IMR-90 (cell line): ENCODE data around the gene PRUNE2. TPM values are rescaled to one million over a fixed set of nuclear protein-coding genes. Genes with fewer than 3 reads are reported as not detected.

ENCODE experiments used
- ATAC-seq: fragments of 200-7000 bp; cut with Tn5 transposase; 2 replicates; pipeline ENCODE4 v1.9.1; 2020; ENCODE audit warnings: low read depth, mild to moderate bottlenecking, moderate library complexity
- BruUV-seq: library from RNA; stranded (reverse); fragments of 400-500 nt; replicated peaks from 2 replicates; lab custom pipeline; 2021; lab: Mats Ljungman, UMichigan
- CTCF ChIA-PET: fragments of 300-600 bp; formaldehyde crosslinking; extraction: SDS; loops from one replicate; lab custom pipeline; 2021; ENCODE audit warnings: antibody characterized with exemption; lab: Yijun Ruan, JAX
- POLR2A ChIA-PET: fragments of 300-600 bp; sonication (Branson Sonifier 250); formaldehyde crosslinking; loops from one replicate; lab custom pipeline; 2022; ENCODE audit warnings: antibody characterized with exemption; ENCODE audit not compliant: unreplicated experiment; lab: Charles Lee
- DNase-seq: peaks from one replicate; pipeline ENCODE4 v3.0.0; 2013
- H2AFZ ChIP-seq: replicated peaks from 2 replicates; pipeline ENCODE3; 2013; ENCODE audit warnings: low read length, mild to moderate bottlenecking; ENCODE audit not compliant: poor library complexity
- H2AK5ac ChIP-seq: 2 replicates; pipeline ENCODE4 v1.6.1; 2013; ENCODE audit warnings: low read depth, low read length, inconsistent platforms
- H2AK9ac ChIP-seq: replicated peaks from 2 replicates; pipeline ENCODE3; 2013; ENCODE audit warnings: mild to moderate bottlenecking, low read depth, low read length, moderate library complexity; ENCODE audit not compliant: poor library complexity
- H2BK120ac ChIP-seq: 2 replicates; pipeline ENCODE4 v1.6.1; 2013; ENCODE audit warnings: low read depth, low read length, inconsistent platforms
- H2BK15ac ChIP-seq: 3 replicates; pipeline ENCODE4 v1.6.1; 2013; ENCODE audit warnings: low read depth, low read length, inconsistent platforms
- H2BK20ac ChIP-seq: 2 replicates; pipeline ENCODE4 v1.6.1; 2013; ENCODE audit warnings: low read depth, mild to moderate bottlenecking, inconsistent platforms, low read length, moderate library complexity
- H2BK5ac ChIP-seq: 2 replicates; pipeline ENCODE4 v1.6.1; 2013; ENCODE audit warnings: mild to moderate bottlenecking, low read depth, low read length, inconsistent platforms; ENCODE audit not compliant: poor library complexity, severe bottlenecking
- H3K14ac ChIP-seq: replicated peaks from 2 replicates; pipeline ENCODE4 v1.6.1; 2013; ENCODE audit warnings: low read depth, low read length, inconsistent platforms
- H3K18ac ChIP-seq: 2 replicates; pipeline ENCODE4 v1.6.1; 2013; ENCODE audit warnings: low read depth, low read length, control low read depth
- H3K23ac ChIP-seq: 2 replicates; pipeline ENCODE4 v1.6.1; 2013; ENCODE audit warnings: low read depth, low read length, inconsistent platforms
- H3K27ac ChIP-seq: 2 replicates; pipeline ENCODE4 v1.5.1; 2013; ENCODE audit warnings: mild to moderate bottlenecking, control low read depth, low read length; ENCODE audit not compliant: insufficient read depth
- H3K27me3 ChIP-seq: 2 replicates; pipeline ENCODE4 v1.6.1; 2013; ENCODE audit warnings: low read length; ENCODE audit not compliant: control insufficient read depth, insufficient read depth
- H3K36me3 ChIP-seq: 2 replicates; pipeline ENCODE4 v1.6.1; 2013; ENCODE audit warnings: low read length, mixed read lengths; ENCODE audit not compliant: control insufficient read depth, insufficient read depth
- H3K4ac ChIP-seq: 2 replicates; pipeline ENCODE4 v1.6.1; 2013; ENCODE audit warnings: low read depth, low read length, inconsistent platforms
- H3K4me1 ChIP-seq: 2 replicates; pipeline ENCODE4 v1.6.1; 2013; ENCODE audit warnings: low read length, mixed read lengths; ENCODE audit not compliant: control insufficient read depth, insufficient read depth
- H3K4me2 ChIP-seq: 2 replicates; pipeline ENCODE4 v1.6.1; 2013; ENCODE audit warnings: low read depth, mild to moderate bottlenecking, control low read depth, low read length, moderate library complexity
- H3K4me3 ChIP-seq: 2 replicates; pipeline ENCODE4 v1.5.1; 2013; ENCODE audit warnings: low read depth, mild to moderate bottlenecking, control low read depth, low read length, moderate library complexity; ENCODE audit not compliant: insufficient read depth
- H3K56ac ChIP-seq: 2 replicates; pipeline ENCODE4 v1.6.1; 2013; ENCODE audit warnings: low read length, inconsistent platforms; ENCODE audit not compliant: insufficient read depth; ENCODE audit errors: extremely low read depth
- H3K79me1 ChIP-seq, 2 experiments: 2 replicates each; pipeline ENCODE4 v1.6.1; 2013; ENCODE audit warnings: low read length in 2 of 2, inconsistent platforms in 1 of 2, low read depth in 1 of 2
- H3K9ac ChIP-seq: 2 replicates; pipeline ENCODE4 v1.6.1; 2013; ENCODE audit warnings: low read depth, low read length, control low read depth
- H3K9me1 ChIP-seq: 2 replicates; pipeline ENCODE4 v1.6.1; 2013; ENCODE audit warnings: low read length, inconsistent platforms; ENCODE audit not compliant: insufficient read depth
- H3K9me3 ChIP-seq: 2 replicates; pipeline ENCODE4 v1.6.1; 2013; ENCODE audit warnings: low read length; ENCODE audit not compliant: control insufficient read depth, insufficient read depth
- H4K20me1 ChIP-seq: 2 replicates; pipeline ENCODE4 v1.6.1; 2013; ENCODE audit warnings: low read length, inconsistent platforms; ENCODE audit not compliant: insufficient read depth
- H4K5ac ChIP-seq: 2 replicates; pipeline ENCODE4 v1.6.1; 2013; ENCODE audit warnings: mild to moderate bottlenecking, low read depth, low read length, control low read depth
- H4K8ac ChIP-seq, 2 experiments: 2 replicates each; pipeline ENCODE4 v1.6.1; 2013; ENCODE audit warnings: low read depth in 2 of 2, low read length in 2 of 2, control low read depth in 1 of 2, inconsistent platforms in 1 of 2
- H4K91ac ChIP-seq: 2 replicates; pipeline ENCODE4 v1.6.1; 2013; ENCODE audit warnings: low read depth, low read length, inconsistent platforms; ENCODE audit not compliant: insufficient read depth
- CEBPB ChIP-seq: IDR thresholded peaks from 2 replicates; pipeline ENCODE4 v1.6.1; 2012; ENCODE audit warnings: low read depth, low read length, improper control_type of control experiment
- CTCF ChIP-seq: conservative IDR thresholded peaks from 2 replicates; pipeline ENCODE4 v1.5.1; 2012; ENCODE audit warnings: mild to moderate bottlenecking, low read depth, low read length, improper control_type of control experiment
- FOS ChIP-seq: fragments of 150-350 bp; IDR thresholded peaks from 2 replicates; pipeline ENCODE4 v1.6.1; 2016; ENCODE audit warnings: low read depth, low read length
- MAFK ChIP-seq: IDR thresholded peaks from 2 replicates; pipeline ENCODE4 v1.6.1; 2012; ENCODE audit warnings: low read depth, low read length, improper control_type of control experiment
- NFE2L2 ChIP-seq: fragments of 150-350 bp; IDR thresholded peaks from 2 replicates; pipeline ENCODE4 v1.6.1; 2016; ENCODE audit warnings: low read depth, mild to moderate bottlenecking, low read length
- POLR2A ChIP-seq: IDR thresholded peaks from 2 replicates; pipeline ENCODE4 v1.6.1; 2012; ENCODE audit warnings: mild to moderate bottlenecking, low read depth, low read length
- RFX5 ChIP-seq: IDR thresholded peaks from 2 replicates; pipeline ENCODE4 v1.8.0; 2012; ENCODE audit warnings: low read depth, mild to moderate bottlenecking, low read length, moderate library complexity
- USF2 ChIP-seq: fragments of 150-350 bp; IDR thresholded peaks from 2 replicates; pipeline ENCODE4 v1.6.1; 2017; ENCODE audit warnings: mild to moderate bottlenecking, antibody characterized with exemption, low read length, low read depth
- WGBS, 2 experiments: methylation state at CpG; one replicate each; pipeline versions ENCODE4 v1.1.5 to v1.1.7; 2013; ENCODE audit warnings: missing lambda C conversion rate in 2 of 2; ENCODE audit not compliant: insufficient read length in 1 of 2; ENCODE audit errors: extremely low coverage in 2 of 2; 5-methylcytosine and 5-hydroxymethylcytosine counted together
- dilution Hi-C: fragments of 300-500 bp; cut with HindIII; formaldehyde crosslinking; loops from one replicate; pipeline ENCODE4 v1.14.3; 2018; ENCODE audit warnings: low sequenced_read_pairs; ENCODE audit not compliant: unreplicated experiment
- in situ Hi-C: fragments of 300-500 bp; cut with MboI; formaldehyde crosslinking; loops from 3 replicates; pipeline ENCODE4 v1.14.3; 2019; ENCODE audit warnings: low sequenced_read_pairs, inconsistent platforms, mixed read lengths
- intact Hi-C: fragments of 100-400 bp; cut with micrococcal nuclease; formaldehyde crosslinking; loops from 2 replicates; pipeline ENCODE4 v1.10.0; 2022
- polyA plus RNA-seq, 3 experiments: library from polyadenylated mRNA; depleted of rRNA; stranded (reverse); fragments of >200 nt; gene quantifications; 2 replicates each; pipeline ENCODE4 v1.2.3, GENCODE V29; 2012; ENCODE audit warnings: low replicate concordance in 1 of 3
- total RNA-seq: library from RNA; depleted of rRNA; stranded (reverse); fragments of >200 nt; gene quantifications from 2 replicates; pipeline ENCODE4 v1.2.3, GENCODE V29; 2012

The PRUNE2 gene
- total and polyA plus RNA-seq, 2 of the 4 experiments (the other 2 are of a cell fraction), result 0.70 to 1.6 TPM

GRCh38 chr9:76835571-76836283 is 70.2 kb downstream of the PRUNE2 start:
- 67% methylated on average over 1 of the region's 7 CpGs; no CpG with 5 or more reads in 1 of the 2 experiments for WGBS, 2 experiments
- Histone ChIP-seq H2AK9ac (peak overlapping the region; percentile 55), H2BK20ac (peak overlapping the region; percentile 93), H3K4me2 (peak overlapping the region; percentile 64), H3K4me1 (peaks cover 8% of the 10 kb centered on the region), H4K91ac (peak overlapping the region; percentile 87), H3K27ac (peak overlapping the region; percentile 93), H3K14ac (peak overlapping the region; percentile 84), H3K36me3 (no peaks in the 10 kb centered on the region), H3K56ac (peak overlapping the region; percentile 42), H3K4ac (peak overlapping the region; percentile 84), H2BK15ac (peak overlapping the region; percentile 82), H3K4me3 (no peak overlapping the region), H2BK120ac (peak overlapping the region; percentile 93), H2AK5ac (peak overlapping the region; percentile 76), H2BK5ac (peak overlapping the region; percentile 97), H3K18ac (peak overlapping the region; percentile 93), H3K27me3 (no peaks in the 10 kb centered on the region), H2AFZ (peak overlapping the region; percentile 74), H4K20me1 (no peaks in the 10 kb centered on the region), H4K8ac (peak overlapping the region; percentile 68 to 89), H3K9me1 (peaks cover 3% of the 10 kb centered on the region; the same call in 1 of the 2 replicates), H3K9ac (peak overlapping the region; percentile 38), H3K79me1 (no peaks in the 10 kb centered on the region), H4K5ac (peak overlapping the region; percentile 96), H3K9me3 (no peaks in the 10 kb centered on the region), H3K23ac (peak overlapping the region; percentile 53; the same call in 1 of the 2 replicates)
- TF ChIP-seq MAFK, result peak; percentile 99
- peak; percentile 62 for TF ChIP-seq NFE2L2
- no peak for TF ChIP-seq RFX5
- TF ChIP-seq POLR2A, result peak; percentile 29; the same call in 1 of the 2 replicates
- peak; percentile 82 for TF ChIP-seq FOS
- TF ChIP-seq CTCF, result no peak
- no peak for TF ChIP-seq USF2
- TF ChIP-seq CEBPB, result peak; percentile 83
- CTCF ChIA-PET, result no interaction called here
- DNase-seq (peak; percentile 87), ATAC-seq (peak; percentile 90)
- dilution Hi-C loops (no loop called here), intact Hi-C loops (loop anchor here (2.0 kb wide), 2 partner anchors 17 to 31 kb away; no protein-coding TSS in a partner anchor), in situ Hi-C loops (no loop called here)
- no TSS peak for BruUV-seq
- POLR2A ChIA-PET, result no interaction called here
